K562 (cell line): ENCODE data around the gene CDKN1C. TPM values are rescaled to one million over a fixed set of nuclear protein-coding genes. Genes with fewer than 3 reads are reported as not detected.

ENCODE experiments used
- ATF7 ChIP-seq: fragments of 450-650 bp; IDR thresholded peaks from 2 replicates; pipeline ENCODE4 v1.7.1; 2014; ENCODE audit warnings: mild to moderate bottlenecking, moderate library complexity
- CEBPB ChIP-seq: fragments of 450-650 bp; IDR thresholded peaks from 2 replicates; pipeline ENCODE4 v1.6.1; 2016; ENCODE audit warnings: missing genetic modification characterization, missing compliant biosample characterization
- CREM ChIP-seq: IDR thresholded peaks from 2 replicates; pipeline ENCODE4 v1.6.1; 2014; ENCODE audit warnings: antibody characterized with exemption, low read depth
- DMBX1 ChIP-seq: fragments of 250-450 bp; sonication (Bioruptor Pico); IDR thresholded peaks from 2 replicates; pipeline ENCODE4 v1.8.0; 2022; ENCODE audit warnings: inconsistent platforms, mild to moderate bottlenecking, moderate library complexity, borderline replicate concordance
- ELF1 ChIP-seq: fragments of 200-800 bp; sonication (Bioruptor generic); IDR thresholded peaks from 2 replicates; pipeline ENCODE4 v1.6.1; 2016; ENCODE audit warnings: missing genetic modification characterization, missing compliant biosample characterization
- EP400 ChIP-seq: fragments of 450-650 bp; IDR thresholded peaks from 2 replicates; pipeline ENCODE4 v1.6.1; 2017; ENCODE audit warnings: antibody characterized with exemption, mild to moderate bottlenecking, moderate library complexity
- FOXJ3 ChIP-seq: sonication (generic); formaldehyde crosslinking; IDR thresholded peaks from 2 replicates; pipeline ENCODE4 v1.4.0; 2020; ENCODE audit warnings: mild to moderate bottlenecking, missing genetic modification reagents
- GABPA ChIP-seq: fragments of 200-800 bp; sonication (Bioruptor generic); conservative IDR thresholded peaks from 2 replicates; pipeline ENCODE4 v1.6.1; 2016; ENCODE audit warnings: low read depth, missing genetic modification characterization, missing compliant biosample characterization
- JUND ChIP-seq, 2 experiments: IDR thresholded peaks; 2 replicates in 1 of 2; 3 replicates in 1 of 2; pipeline ENCODE4 v1.6.1; 2011; ENCODE audit warnings: borderline replicate concordance in 2 of 2, low read depth in 2 of 2, low read length in 2 of 2, improper control_type of control experiment in 1 of 2, missing biosample characterization in 1 of 2, missing genetic modification characterization in 1 of 2, missing genetic modification reagents in 1 of 2
- MECOM ChIP-seq: fragments of 250-450 bp; sonication (Bioruptor Pico); IDR thresholded peaks from 2 replicates; pipeline ENCODE4 v1.8.0; 2022; ENCODE audit warnings: inconsistent platforms
- MEF2D ChIP-seq: conservative IDR thresholded peaks from 2 replicates; pipeline ENCODE4 v1.6.1; 2016; ENCODE audit warnings: low read depth, missing genetic modification characterization, missing compliant biosample characterization
- RFX5 ChIP-seq: IDR thresholded peaks from 2 replicates; pipeline ENCODE4 v1.6.1; 2011; ENCODE audit warnings: low read depth, mild to moderate bottlenecking, improper control_type of control experiment, low read length
- TAF1 ChIP-seq: IDR thresholded peaks from 2 replicates; pipeline ENCODE4 v1.6.1; 2011; ENCODE audit warnings: mild to moderate bottlenecking, low read length, moderate library complexity; ENCODE audit not compliant: insufficient read depth, control insufficient read depth, severe bottlenecking; ENCODE audit errors: extremely low read depth
- TBP ChIP-seq: optimal IDR thresholded peaks from 2 replicates; pipeline ENCODE3; 2011; ENCODE audit warnings: low read depth, low read length, improper control_type of control experiment
- ZNF124 ChIP-seq: sonication (generic); formaldehyde crosslinking; IDR thresholded peaks from 2 replicates; pipeline ENCODE4 v1.8.1; 2022; ENCODE audit warnings: missing genetic modification reagents
- ZNF347 ChIP-seq: fragments of 450-650 bp; formaldehyde crosslinking; IDR thresholded peaks from 2 replicates; pipeline ENCODE4 v1.4.0; 2020; ENCODE audit warnings: low read depth, mild to moderate bottlenecking, moderate library complexity
- polyA plus RNA-seq, 8 experiments: library from polyadenylated mRNA; depleted of rRNA in 4 of 8; stranded (reverse) in 5 of 8; unstranded in 3 of 8; fragments of >200 nt; fragmentation: Nextera tagmentation in 2 of 8; fragmentation: Illumina TruSeq in 1 of 8; extraction: Ambion mirVana in 2 of 8; extraction: Trizol in 1 of 8; gene quantifications; 2 replicates each; pipeline versions ENCODE4 v1.2.1 to v1.2.3, GENCODE V29; 2011 to 2014; ENCODE audit warnings: inconsistent platforms in 1 of 8, missing spikeins in 1 of 8
- total RNA-seq, 7 experiments: library from RNA; depleted of rRNA in 6 of 7; stranded (reverse); fragments of >200 nt in 6 of 7; fragmentation: Illumina TruSeq in 2 of 7; extraction: Trizol in 2 of 7; gene quantifications; 2 replicates each; pipeline versions ENCODE4 v1.2.1 to v1.2.3, GENCODE V29; 2011 to 2021; ENCODE audit warnings: low replicate concordance in 1 of 7
- TF ChIP-seq, protein P1 (sequence below): conservative IDR thresholded peaks from 2 replicates; pipeline ENCODE4 v1.6.1; 2011; ENCODE audit warnings: low read depth, mild to moderate bottlenecking, low read length; ENCODE audit not compliant: control insufficient read depth
- TF ChIP-seq, protein P2 (sequence below), 2 experiments: IDR thresholded peaks; 2 replicates each; pipeline ENCODE4 v1.6.1; 2011; ENCODE audit warnings: borderline replicate concordance in 1 of 2, control low read depth in 1 of 2, low read depth in 1 of 2, low read length in 1 of 2, mild to moderate bottlenecking in 1 of 2, mixed read lengths in 1 of 2, moderate library complexity in 1 of 2; ENCODE audit not compliant: insufficient read depth in 1 of 2, insufficient read length in 1 of 2, poor library complexity in 1 of 2, severe bottlenecking in 1 of 2; ENCODE audit errors: extremely low read depth in 1 of 2
- TF ChIP-seq, protein P3 (sequence below): fragments of 250-450 bp; sonication (Bioruptor Pico); IDR thresholded peaks from 2 replicates; pipeline ENCODE4 v1.4.0; 2020; ENCODE audit warnings: mild to moderate bottlenecking, moderate library complexity
- TF ChIP-seq, protein P4 (sequence below): fragments of 250-450 bp; sonication (Bioruptor Pico); IDR thresholded peaks from 2 replicates; pipeline ENCODE4 v1.5.0; 2021; ENCODE audit warnings: mild to moderate bottlenecking, borderline replicate concordance

The CDKN1C gene
- total and polyA plus RNA-seq, 9 of the 15 experiments (the other 6 are each of a cell fraction or from before 2014, with no cell fraction given), result 2.8 to 21.1 (median 9.3) TPM

DNA sequence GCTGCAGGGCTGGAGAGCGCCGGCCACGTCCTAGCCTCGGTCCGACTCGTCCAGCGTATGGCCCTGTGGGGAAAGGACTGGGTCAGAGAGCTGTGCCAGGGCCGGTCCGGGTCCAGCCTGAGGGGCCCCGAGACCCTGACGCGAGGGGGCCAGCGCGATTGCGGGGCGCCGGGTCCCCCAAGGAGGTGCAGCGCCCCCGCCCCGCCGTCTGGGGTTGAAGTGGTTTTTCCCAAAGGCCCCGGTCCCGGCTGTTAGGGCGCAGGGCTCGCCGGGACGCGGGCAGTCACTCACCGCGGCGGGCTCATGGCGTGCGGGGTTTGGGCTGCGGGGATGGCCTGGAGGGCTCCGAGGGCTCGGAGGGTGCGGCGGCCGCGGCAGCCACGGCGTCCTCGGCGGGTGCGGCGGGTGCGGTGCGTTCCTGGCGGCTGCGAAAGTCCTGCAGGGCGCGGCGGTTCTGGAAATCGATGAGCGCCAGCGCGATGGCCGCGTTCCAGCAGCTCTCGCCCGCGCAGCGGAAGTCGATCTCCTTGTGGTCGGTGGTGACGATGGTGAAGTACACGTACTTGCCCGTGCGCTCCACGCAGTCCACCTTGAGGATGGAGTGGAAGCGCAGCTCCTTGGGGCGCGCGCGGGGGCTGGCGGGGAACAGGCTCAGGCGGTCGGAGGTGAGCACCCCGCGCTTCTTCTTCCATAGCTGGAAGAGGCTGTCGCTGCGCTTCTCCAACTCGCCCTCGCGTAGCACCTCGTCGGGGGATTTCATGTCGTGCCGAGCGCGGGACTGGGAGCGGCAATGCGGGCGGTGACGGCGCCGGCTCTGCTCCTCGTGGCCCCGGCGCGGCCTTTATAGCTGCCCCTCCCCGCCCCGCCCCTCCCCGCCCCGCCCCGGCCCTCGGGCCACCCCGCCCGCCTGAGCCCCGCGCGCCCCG is 43.3 kb upstream of the CDKN1C start, which contains the start of gene PHLDA2 (continued):
- no peak for TF ChIP-seq JUND (IDR thresholded peaks at IDR 0.05; ENCODE audit: borderline replicate concordance, low read depth, low read length)
- no peak for TF ChIP-seq JUND (tag; IDR thresholded peaks at IDR 0.05; ENCODE audit: borderline replicate concordance, low read depth, low read length)
- no peak for TF ChIP-seq MEF2D (tag)
- TF ChIP-seq, protein P1, sequence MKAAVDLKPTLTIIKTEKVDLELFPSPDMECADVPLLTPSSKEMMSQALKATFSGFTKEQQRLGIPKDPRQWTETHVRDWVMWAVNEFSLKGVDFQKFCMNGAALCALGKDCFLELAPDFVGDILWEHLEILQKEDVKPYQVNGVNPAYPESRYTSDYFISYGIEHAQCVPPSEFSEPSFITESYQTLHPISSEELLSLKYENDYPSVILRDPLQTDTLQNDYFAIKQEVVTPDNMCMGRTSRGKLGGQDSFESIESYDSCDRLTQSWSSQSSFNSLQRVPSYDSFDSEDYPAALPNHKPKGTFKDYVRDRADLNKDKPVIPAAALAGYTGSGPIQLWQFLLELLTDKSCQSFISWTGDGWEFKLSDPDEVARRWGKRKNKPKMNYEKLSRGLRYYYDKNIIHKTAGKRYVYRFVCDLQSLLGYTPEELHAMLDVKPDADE, result no peak; the same call in 1 of the 2 replicates
- peak; percentile 55 for TF ChIP-seq TAF1
- no peak for TF ChIP-seq CEBPB (tag)
- TF ChIP-seq, protein P2, sequence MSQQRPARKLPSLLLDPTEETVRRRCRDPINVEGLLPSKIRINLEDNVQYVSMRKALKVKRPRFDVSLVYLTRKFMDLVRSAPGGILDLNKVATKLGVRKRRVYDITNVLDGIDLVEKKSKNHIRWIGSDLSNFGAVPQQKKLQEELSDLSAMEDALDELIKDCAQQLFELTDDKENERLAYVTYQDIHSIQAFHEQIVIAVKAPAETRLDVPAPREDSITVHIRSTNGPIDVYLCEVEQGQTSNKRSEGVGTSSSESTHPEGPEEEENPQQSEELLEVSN (IDR thresholded peaks at IDR 0.05; ENCODE audit: borderline replicate concordance in 1 of 2, extremely low read depth in 1 of 2, insufficient read depth in 1 of 2, insufficient read length in 1 of 2, low read depth in 1 of 2, low read length in 1 of 2, poor library complexity in 1 of 2, severe bottlenecking in 1 of 2), result peak; percentile 91 to 98
- TF ChIP-seq, protein P3, sequence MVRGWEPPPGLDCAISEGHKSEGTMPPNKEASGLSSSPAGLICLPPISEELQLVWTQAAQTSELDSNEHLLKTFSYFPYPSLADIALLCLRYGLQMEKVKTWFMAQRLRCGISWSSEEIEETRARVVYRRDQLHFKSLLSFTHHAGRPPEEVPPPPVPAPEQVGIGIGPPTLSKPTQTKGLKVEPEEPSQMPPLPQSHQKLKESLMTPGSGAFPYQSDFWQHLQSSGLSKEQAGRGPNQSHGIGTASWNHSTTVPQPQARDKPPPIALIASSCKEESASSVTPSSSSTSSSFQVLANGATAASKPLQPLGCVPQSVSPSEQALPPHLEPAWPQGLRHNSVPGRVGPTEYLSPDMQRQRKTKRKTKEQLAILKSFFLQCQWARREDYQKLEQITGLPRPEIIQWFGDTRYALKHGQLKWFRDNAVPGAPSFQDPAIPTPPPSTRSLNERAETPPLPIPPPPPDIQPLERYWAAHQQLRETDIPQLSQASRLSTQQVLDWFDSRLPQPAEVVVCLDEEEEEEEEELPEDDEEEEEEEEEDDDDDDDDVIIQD (CRISPR knock-in tag), result no peak
- no peak for TF ChIP-seq ZNF347 (CRISPR knock-in tag)
- TF ChIP-seq DMBX1 (CRISPR knock-in tag), result no peak
- no peak for TF ChIP-seq ELF1 (tag)
- no peak for TF ChIP-seq ATF7
- no peak for TF ChIP-seq RFX5
- no peak for TF ChIP-seq MECOM
- TF ChIP-seq FOXJ3 (CRISPR knock-in tag), result no peak
- TF ChIP-seq TBP, result peak; percentile 95
- TF ChIP-seq ZNF124 (CRISPR knock-in tag), result no peak
- TF ChIP-seq, protein P4, sequence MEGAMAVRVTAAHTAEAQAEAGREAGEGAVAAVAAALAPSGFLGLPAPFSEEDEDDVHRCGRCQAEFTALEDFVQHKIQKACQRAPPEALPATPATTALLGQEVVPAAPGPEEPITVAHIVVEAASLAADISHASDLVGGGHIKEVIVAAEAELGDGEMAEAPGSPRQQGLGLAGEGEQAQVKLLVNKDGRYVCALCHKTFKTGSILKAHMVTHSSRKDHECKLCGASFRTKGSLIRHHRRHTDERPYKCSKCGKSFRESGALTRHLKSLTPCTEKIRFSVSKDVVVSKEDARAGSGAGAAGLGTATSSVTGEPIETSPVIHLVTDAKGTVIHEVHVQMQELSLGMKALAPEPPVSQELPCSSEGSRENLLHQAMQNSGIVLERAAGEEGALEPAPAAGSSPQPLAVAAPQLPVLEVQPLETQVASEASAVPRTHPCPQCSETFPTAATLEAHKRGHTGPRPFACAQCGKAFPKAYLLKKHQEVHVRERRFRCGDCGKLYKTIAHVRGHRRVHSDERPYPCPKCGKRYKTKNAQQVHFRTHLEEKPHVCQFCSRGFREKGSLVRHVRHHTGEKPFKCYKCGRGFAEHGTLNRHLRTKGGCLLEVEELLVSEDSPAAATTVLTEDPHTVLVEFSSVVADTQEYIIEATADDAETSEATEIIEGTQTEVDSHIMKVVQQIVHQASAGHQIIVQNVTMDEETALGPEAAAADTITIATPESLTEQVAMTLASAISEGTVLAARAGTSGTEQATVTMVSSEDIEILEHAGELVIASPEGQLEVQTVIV (CRISPR knock-in tag), result no peak
- TF ChIP-seq EP400, result peak; percentile 67
- peak; percentile 76 for TF ChIP-seq CREM
- peak; percentile 49; the same call in 1 of the 2 replicates for TF ChIP-seq GABPA
